Measurements from ENCODE around the gene CABYR.
"Not testable (repeated sequence)": the region's sequence is repeated elsewhere in the genome, so short reads cannot be mapped to it uniquely, and the experiment has no call there.

The CABYR gene

DNA sequence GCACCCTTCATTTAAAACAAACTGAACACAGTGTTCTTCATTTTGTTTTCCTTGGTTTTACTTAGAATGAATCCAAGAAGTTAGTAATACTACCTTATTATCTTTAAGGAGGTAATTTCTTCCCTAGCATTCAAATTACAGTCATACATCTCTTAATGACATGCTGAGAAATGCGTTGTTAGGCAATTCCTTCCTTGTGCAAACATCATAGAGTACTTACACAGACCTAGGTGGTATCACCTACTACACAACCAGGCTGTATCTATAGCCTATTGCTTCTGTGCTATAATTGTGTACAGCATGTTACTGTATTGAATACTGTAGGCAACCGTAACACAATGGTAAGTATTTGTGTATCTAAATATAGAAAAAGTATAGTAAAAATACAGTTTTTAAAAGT, 8.4 kb upstream of the CABYR start:
- DNase-seq = no peak

DNA sequence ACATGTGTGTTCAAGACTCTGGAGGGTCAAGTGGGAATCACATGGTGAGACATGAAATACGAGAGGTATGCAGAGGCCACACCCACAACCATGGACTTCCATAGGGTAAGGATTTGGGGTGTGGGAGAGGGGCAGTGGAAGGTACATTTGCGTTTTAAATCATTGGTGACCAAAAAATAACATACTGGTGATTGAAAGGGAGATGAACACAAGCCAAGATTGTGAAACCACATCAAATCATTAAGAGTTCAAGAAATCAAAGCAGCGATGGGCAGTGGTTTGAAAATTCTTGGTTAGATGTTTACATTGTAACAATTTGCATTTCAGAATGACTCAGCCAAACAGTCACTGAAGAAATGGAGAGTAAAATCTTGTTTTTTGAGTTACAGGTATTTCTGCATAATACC, 1.9 kb upstream of the CABYR start:
- DNase-seq = no peak

DNA sequence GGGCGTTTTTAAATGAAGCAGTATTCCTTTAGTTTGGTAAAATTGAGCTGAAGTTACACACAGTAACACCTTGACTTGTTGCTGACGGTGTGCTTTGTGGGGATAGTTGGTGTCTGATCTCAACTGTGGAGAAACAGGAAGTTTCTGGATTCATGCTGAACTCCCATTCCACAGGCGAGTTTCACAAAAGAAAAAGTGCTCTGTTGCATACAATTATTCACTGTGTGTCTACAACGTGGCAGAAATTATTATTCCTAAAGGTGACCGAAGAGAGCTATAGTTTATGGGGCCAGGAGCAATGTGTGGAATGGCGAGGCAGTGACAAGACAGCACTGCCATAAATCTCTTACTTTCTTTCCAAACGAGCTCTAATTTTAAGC, 463 bp upstream of the CABYR start:
- DNase-seq = no peak

DNA sequence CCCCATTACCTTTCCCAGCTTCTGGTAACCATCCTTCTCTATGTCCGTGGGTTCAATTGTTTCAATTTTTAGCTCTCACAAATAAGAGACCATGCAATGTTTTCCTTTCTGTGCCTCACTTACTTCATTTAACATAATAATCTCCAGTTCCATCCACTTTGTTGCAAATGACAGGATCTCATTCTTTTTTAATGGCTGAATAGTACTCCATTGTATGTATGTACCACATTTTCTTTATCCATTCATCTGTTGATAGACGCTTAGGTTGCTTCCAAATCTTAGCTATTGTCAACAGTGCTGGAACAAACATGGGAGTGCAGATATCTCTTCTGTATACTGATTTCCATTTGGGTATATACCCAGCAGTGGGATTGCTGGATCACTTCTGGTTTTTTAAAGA, 1.8 kb downstream of the CABYR start:
- DNase-seq = no peak

DNA sequence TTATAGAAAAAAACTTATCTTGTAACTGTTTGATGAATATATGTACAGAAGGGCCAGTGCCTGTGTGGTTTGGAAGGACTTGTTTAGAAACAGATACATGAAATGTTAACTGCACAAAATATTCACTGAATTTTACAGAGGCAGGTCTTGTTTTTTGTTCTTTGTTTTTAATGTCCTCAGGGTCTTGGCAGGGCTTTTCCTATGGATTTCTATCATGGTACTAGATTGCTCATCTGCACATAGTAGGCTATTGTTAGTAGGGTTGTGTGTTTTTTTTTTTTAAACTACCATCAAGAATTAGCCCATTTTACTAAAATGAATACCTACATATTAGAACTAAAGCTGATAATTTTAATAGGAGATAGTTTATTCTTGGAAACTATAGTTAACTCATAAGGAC, 3.5 kb downstream of the CABYR start:
- DNase-seq = no peak

DNA sequence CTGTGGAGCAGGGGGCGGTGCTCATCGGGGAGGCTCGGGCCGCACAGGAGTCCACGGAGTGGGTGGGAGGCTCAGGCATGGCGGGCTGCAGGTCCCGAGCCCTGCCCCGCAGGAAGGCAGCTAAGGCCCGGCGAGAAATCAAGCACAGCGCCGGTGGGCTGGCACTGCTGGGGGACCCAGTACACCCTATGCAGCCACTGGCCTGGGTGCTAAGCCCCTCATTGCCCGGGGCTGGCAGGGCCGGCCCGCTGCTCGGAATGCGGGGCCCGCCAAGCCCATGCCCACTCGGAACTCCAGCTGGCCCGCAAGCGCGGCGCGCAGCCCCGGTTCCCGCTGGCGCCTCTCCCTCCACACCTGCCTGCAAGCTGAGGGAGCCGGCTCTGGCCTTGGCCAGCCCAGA, 10.7 kb downstream of the CABYR start:
- not testable (repeated sequence) for DNase-seq

DNA sequence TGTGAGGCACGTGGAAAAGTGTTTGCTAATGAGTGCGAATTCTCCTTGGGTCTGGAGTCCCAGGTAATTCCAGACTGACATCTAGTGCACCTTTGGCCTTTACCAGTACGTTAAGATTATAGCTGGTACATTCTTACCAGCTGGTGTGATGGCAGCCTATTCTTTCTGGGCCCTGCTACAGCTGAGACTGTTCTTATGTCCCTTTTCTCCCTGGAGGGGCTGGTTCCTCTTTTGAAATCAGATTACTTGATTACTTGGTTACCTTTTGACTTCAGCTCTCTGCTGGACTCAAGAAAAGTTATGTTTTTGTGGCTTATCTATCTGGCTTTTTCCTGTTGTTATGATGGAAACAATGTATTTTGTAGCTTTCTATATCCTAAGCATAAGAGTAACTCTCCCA, 14.5 kb downstream of the CABYR start:
- peak; percentile 17 for DNase-seq

DNA sequence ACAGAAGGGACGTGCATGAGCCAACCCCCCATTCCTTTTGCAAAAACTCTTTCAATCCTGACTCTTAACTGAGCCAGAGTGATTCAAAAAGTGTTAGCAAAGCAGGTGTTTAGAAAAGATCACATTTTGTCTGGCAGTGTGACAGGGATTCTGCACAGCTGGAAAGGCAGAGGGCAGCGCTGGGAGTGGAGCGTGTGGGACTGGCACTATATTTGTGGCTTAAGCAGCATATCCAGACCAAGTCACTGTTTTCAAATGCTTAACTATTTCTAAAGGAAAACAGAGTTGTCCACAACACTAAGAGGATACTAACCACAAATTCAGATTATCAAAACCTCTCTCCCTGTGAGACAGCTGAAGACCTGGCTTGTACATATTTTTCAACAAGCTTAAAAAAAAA, 19.0 kb downstream of the CABYR start:
- no peak for DNase-seq

DNA sequence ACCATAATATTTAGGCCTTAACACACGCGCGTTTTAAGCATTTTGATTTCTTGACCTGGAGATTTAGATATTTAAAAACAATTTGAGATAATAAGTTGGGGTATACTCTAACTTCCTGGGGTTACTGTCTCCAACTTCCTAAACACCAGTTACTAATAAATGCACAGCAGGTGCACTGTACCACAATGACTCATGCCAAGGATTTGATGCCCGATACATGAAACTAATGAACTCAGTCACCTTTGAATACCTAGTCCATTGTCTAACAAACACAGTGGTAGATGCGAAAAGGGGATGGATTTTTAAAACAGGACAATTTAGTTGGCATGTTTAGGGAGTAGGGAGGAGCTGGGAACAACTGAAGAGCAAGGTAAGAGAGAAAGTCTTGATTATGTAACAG, 21.2 kb downstream of the CABYR start:
- no peak for DNase-seq

DNA sequence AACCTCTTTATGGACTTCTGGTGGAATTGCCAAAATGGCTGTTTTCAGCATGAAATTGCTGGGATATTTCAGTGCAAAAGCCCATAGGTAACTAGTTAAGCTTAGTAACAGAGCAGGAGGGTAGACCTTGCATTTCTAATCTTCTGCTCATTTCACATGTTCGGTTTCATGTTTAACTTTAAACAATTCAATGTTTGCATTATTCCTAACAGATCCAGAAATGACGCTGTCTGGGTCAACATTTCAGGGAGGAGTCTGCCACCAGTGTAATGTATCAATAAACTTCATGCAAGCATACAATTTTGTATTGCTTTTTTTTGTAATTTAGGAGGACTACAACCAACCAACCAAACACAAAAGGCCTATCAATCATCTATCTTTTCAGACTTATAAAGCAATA, 22.4 kb downstream of the CABYR start:
- no peak for DNase-seq

DNA sequence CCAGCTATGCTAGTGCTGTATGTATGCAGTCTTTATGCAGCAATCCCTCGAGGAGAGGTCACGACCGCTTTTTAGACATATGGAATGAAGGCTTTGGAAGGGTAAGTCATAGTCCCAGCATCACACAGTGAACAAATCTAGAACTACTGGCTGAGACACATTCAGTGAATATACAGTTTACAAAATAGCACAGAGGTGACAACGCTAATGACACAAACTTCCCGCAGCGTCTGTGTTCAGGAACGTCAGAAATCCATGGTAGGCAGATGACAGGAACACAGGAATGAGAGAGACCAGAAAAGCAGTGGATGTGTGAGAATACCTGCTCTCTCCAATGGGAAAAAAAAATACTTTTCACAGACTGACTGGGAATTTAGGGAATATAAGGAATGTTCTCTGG, 29.6 kb downstream of the CABYR start:
- DNase-seq = no peak

DNA sequence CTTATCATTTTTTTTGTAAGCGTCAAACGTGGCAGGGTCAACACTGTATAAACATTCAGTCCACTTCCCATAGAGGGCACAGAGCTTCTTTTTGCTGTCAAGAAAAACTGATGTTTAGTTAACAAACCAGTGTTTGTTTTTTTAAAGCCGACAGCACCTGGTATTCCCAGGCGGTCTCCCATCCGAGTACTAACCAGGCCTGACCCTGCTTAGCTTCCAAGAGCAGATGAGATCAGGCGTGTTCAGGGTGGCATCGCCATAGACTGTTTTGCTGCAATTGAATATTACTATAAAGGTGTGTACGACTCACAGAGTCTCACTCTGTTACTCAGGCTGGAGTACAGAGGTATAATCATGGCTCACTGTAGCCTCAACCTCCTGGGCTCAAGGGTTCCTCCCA, 31.5 kb downstream of the CABYR start:
- no peak for DNase-seq

DNA sequence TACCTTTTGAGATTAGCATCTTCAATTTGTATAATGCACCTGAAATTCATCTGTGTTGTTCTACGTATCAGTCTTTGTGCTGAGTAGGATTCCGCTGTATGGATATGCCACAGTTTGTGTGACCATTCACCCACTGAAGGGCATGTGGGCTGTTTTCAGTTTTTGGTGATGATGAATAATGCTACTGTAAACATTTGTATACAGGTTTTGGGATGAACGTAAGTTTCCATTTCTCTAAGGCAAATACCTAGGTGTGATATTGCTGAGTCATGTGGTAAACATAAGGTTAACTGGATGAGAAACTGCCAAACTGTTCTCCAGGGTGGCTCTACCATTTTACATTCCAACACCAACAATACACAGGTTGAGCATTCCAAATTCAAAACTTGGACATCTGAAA, 35.1 kb downstream of the CABYR start:
- DNase-seq = no peak

DNA sequence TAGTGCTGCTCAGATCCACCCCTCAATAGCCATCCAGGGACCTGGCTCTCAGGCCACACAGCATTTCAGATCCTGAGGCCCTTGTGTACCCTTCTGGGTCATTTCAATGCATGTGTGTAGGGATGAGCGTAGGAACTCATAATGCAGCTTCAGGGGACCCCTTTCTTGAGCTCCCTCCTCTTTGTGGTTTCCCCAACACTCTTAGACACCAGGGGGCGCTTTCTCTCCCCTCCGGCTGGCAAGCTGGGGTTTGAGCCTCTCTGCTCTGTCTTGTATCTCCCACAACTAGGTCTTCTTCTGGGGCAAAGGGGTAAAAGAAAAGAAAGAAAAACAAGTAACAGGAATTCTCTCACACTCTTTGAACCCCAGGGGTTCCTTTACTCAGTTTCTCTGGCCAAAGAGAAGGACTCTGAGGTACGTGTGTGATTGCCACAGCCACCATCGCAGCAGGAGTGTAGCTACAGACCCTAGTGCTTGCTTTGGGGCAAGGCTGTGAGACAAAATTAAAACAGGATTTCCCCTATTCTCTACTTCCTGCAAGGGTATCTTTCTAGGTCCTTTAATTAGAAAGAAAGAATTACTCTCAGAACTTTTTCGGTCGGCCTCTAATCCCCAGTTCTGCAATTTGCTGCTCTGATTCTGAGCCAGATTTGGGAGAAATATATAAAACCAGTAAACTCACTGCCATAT, 38.0 kb downstream of the CABYR start:
- DNase-seq = peak; percentile 76

DNA sequence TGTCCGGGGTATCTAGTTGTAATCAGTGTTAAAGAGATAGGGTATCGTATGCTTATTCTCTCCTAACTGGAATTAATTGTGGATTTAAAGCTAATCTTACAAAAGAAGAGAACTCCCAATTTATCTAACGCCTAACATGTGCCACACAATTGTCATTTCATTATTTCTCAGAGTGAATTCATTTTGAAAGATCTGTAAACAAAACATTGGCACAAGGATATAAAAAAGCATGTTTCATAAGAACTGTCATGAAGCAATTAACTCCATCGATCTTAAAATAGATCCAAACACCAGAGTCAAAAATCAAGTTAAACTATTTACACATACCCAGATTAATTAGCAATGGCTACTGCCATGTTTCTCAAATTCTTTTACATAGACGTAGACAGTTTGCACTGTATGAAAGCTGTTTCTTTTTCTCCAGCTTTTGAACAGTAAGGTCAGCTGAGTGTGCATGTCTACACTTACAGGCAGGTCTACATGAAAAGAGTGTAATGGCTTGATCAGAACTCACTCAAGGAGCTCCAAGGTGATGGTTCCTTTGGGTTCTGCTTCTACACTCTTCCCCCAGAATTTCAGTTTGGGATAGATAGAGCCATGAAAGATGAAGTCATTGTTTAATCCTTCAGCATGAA, 38.8 kb downstream of the CABYR start:
- DNase-seq = no peak

DNA sequence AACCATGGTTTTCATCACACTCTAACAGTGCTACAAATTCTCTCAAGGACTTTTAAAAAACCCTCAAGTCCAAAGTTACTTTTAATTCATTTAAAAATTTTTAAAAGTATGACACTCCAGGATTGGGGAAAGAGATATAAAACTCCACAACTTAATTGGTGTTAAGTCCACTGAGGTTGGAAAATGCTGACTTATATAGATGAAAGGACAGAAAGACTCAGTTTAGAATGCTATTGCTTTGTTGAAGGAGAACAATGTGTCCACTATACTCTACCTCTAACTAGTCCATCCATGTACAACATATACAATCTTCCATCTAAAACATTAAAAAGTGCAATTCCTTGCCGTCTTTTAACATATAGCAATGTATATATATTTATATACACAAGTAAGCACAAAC, 41.2 kb downstream of the CABYR start:
- DNase-seq = no peak

DNA sequence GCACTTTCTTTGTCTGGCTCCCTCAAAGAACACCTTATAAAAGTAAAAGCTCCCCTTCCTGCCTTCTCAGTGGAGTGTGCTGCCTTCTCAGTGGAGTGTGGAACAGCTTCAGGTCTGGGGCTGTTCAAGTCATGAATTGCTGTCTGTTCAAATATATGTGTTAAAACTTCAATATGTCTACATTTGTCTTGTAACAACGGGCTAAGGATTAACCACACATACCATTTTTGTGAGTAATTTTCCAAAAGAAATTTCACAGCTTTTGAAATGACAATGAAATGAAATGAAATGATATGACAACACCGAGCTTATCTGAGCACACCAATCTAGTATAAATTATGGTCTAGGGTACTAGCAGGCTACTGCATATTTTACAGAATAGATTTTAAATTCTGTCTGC, 42.9 kb downstream of the CABYR start:
- no peak for DNase-seq

DNA sequence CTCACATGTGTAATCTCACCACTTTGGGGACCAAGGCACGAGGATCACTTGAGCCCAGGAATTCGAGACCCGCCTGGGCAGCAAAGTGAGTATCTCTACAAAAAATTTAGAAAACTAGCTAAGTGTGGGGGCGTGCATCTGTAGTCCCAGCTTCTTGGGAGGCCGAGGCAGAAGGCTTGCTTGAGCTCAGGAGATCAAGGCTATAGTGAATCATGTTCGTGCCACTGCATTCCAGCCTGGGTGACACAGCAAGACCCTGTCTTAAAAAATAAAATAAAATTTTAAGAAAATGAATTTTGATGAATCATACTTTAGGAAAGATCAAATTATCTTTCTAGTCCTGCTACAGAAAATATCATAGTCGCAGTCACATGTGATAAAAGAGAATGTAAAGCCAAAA, 46.9 kb downstream of the CABYR start:
- no peak for DNase-seq

DNA sequence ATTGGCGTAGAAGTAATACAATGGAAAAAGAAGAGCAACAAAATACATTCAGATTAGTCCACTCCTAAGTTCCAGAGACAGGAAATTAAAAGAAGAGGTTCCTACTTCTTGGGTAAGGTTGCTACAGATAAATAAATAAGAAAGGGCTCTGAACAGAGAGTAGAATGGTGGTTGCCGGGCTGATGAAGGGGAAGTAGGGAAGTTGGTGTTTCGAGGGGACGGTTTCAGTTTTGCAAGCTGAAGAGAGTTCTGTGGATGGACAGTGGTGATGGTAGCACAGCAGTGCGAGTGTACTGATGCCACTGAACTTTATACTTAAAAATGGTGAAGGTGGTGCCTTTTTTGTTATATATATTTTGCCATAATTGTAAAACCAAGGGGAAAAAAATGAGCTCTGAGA, 48.2 kb downstream of the CABYR start:
- peak; percentile 41 for DNase-seq

DNA sequence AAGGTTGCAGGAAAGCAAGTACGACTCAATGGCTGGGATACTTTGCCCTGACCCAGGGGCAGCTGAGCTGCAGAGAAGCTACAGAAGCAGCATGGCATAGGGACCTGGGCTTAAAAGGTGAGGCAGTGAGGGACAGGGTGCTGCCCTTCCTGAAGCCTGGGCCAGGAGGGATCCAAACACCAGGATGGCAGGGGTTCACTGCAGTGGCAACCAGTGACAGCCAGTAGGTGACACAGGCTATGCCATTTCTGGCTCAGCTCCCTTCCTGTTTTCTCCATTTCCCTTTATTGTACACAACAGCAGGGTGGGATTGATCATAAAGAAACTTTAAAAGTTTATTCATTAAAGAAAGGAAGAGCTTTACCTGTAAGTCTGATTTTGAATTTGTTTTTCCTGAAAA, 48.8 kb downstream of the CABYR start:
- DNase-seq = no peak

DNA sequence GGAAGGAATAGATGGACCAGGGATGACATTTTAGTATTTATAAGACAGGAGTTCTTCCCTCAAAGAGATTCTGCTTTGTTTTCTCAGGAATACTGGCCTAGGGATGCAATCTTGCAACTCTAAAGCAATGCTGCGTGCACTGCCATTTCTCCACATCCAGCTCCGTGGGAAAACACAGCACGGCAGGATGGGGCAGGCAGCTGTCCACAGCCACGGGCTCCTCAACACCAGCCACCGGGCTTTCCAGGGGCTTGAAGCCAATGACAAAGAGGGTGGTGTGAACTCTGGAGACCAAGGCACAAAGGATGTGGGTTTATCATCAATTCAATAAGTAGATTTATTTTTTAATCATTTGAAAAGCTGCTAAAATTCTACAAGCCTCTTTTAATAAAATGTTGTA, 49.3 kb downstream of the CABYR start:
- no peak for DNase-seq

DNA sequence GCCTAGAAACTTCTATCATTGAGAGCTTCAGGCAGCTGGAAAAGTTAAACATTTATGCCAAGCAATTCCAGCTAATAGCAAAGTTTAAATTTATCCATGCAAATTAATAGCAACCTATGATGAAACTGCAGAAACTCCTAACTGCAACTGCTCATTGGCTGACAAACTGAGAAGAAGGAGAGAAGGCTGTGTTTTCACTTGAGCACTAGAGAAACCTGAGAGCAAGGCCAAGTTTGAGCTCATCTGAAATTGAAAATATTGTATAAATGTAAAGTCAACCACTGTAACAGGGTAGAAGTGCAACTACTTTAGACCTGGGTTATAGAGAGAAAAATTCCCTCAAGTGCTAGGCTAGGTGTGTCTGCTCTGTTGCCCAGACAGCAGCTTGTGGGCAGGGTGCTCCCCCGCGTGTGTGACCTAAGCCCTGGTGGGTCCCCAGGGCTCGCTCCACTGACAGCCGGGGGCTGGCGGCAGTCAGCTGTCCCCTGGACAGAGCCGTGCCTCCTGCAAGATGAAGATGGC, 50.2 kb downstream of the CABYR start:
- no peak for DNase-seq

DNA sequence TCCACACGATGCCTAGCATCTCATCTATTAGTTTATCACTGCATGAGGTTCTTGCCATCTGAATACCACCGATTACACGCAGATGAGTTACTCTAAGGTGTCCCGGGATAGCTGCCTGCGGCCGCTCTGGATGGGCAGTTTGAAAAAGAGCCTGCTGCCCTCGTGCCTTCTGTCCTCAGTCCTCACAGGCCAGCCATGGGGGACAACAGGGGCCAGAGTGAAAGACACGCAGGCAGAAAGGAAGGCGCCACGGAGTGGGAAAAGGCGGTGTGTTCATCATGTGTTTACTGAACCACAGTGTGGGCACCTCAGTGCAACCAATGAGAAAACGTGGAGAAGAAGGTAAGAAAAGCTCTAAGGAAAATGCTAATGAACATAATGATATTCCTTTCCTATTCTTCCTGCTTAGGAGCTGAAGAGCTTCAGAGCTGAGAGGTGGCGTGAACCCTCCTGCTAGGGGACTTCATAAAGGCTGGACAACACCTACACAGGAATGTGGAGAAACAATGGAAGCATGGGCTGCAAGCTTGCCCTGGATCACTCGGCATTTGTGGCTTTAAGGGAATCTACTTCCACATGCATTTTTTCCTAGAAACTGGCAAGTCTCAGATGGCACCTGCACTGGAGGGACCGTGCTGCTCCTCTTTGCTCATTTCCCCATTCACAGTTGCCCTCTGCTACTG, 50.9 kb downstream of the CABYR start:
- DNase-seq = no peak

DNA sequence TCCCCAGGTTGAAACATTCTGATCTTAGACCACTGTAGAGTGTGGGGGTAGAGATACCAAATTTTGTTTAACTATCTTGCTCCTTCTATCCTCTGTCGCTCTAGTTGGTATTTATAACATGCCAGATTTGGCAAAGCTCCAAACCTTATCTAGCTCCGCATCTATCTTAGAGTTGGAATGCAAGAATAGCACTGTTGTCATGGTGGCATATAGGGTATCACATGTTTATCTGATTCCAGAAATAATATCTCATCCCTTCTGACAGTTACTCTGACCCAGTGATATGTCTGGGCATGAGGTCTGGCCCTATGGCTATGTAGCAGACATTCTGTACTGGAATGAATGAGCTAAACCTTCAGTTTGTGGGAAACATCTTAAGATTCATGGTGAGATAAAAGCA, 51.7 kb downstream of the CABYR start:
- DNase-seq = peak; percentile 8

Data from hematopoietic multipotent progenitor cell treated with erythropoietin and hydrocortisone succinate and interleukin-3 and kit ligand, for 4 days (in vitro differentiated cells).